H1 (cell line): ENCODE measurements around the gene PCDHGB5. TPM values are rescaled to one million over a fixed set of nuclear protein-coding genes. Genes with fewer than 3 reads are reported as not detected.

Experiments used
- SIN3A ChIP-seq, 2 experiments: IDR thresholded peaks in 1 of 2; conservative IDR thresholded peaks in 1 of 2; 2 replicates each; pipeline ENCODE4 v1.6.1; 2011 to 2012; ENCODE audit warnings: low read length in 2 of 2, improper control_type of control experiment in 1 of 2, low read depth in 1 of 2, mild to moderate bottlenecking in 1 of 2
- polyA plus RNA-seq, 7 experiments: library from polyadenylated mRNA; depleted of rRNA in 3 of 7; stranded (reverse) in 5 of 7; unstranded in 2 of 7; fragments of >200 nt in 5 of 7; fragments of 200-250 nt in 2 of 7; gene quantifications; 1 replicate in 5 of 7; 2 replicates in 1 of 7; 4 replicates in 1 of 7; pipeline versions ENCODE4 v1.2.1 to v1.2.3, GENCODE V29; 2011 to 2013; ENCODE audit warnings: missing spikeins in 2 of 7, mixed read lengths in 2 of 7
- total RNA-seq: library from RNA; stranded (reverse); fragmentation: NEBNext Ultra II Directional; extraction: Animal tissue kit (Norgen Biotek cat#: 25700); gene quantifications from 2 replicates; pipeline ENCODE4 v1.2.1, GENCODE V29; 2021
- TF ChIP-seq, protein P1 (sequence below): fragments of 300-600 bp; sonication (generic); IDR thresholded peaks from 2 replicates; pipeline ENCODE4 v1.7.1; 2012; ENCODE audit warnings: low read length, moderate library complexity, mild to moderate bottlenecking, inconsistent platforms; ENCODE audit not compliant: insufficient replicate concordance
- TF ChIP-seq, protein P2 (sequence below), 3 experiments: IDR thresholded peaks; 1 replicate in 2 of 3; 2 replicates in 1 of 3; pipeline versions ENCODE4 v1.5.1 to v1.6.1; 2011; ENCODE audit warnings: low read length in 3 of 3, mild to moderate bottlenecking in 3 of 3, inconsistent platforms in 2 of 3, low read depth in 1 of 3, moderate library complexity in 1 of 3; ENCODE audit not compliant: insufficient read depth in 1 of 3; ENCODE audit errors: control extremely low read depth in 1 of 3

The PCDHGB5 gene
- total and polyA plus RNA-seq, 2 of the 8 experiments (the other 6 are each of a cell fraction or from before 2014, with no cell fraction given), result 1.1 to 2.6 TPM

DNA sequence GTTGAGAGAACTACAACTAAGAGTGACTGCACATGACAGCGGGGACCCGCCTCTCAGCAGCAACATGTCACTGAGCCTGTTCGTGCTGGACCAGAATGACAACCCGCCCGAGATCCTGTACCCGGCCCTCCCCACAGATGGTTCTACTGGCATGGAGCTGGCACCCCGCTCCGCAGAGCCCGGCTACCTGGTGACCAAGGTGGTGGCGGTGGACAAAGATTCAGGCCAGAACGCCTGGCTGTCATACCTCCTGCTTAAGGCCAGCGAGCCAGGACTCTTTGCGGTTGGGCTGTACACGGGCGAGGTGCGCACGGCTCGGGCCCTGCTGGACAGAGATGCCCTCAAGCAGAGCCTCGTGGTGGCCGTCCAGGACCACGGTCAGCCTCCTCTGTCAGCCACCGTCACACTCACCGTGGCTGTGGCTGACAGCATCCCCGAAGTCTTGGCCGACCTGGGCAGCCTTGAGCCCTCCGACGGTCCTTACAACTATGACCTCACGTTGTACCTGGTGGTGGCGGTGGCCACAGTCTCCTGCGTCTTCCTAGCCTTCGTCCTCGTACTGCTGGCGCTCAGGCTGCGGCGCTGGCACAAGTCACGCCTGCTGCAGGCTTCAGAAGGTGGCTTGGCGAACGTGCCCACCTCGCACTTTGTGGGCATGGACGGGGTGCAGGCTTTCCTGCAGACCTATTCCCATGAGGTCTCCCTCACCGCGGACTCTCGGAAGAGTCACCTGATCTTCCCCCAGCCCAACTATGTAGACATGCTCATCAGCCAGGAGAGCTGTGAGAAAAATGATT lies 13.1 kb upstream of the PCDHGB5 start (continued):
- TF ChIP-seq, protein P1, sequence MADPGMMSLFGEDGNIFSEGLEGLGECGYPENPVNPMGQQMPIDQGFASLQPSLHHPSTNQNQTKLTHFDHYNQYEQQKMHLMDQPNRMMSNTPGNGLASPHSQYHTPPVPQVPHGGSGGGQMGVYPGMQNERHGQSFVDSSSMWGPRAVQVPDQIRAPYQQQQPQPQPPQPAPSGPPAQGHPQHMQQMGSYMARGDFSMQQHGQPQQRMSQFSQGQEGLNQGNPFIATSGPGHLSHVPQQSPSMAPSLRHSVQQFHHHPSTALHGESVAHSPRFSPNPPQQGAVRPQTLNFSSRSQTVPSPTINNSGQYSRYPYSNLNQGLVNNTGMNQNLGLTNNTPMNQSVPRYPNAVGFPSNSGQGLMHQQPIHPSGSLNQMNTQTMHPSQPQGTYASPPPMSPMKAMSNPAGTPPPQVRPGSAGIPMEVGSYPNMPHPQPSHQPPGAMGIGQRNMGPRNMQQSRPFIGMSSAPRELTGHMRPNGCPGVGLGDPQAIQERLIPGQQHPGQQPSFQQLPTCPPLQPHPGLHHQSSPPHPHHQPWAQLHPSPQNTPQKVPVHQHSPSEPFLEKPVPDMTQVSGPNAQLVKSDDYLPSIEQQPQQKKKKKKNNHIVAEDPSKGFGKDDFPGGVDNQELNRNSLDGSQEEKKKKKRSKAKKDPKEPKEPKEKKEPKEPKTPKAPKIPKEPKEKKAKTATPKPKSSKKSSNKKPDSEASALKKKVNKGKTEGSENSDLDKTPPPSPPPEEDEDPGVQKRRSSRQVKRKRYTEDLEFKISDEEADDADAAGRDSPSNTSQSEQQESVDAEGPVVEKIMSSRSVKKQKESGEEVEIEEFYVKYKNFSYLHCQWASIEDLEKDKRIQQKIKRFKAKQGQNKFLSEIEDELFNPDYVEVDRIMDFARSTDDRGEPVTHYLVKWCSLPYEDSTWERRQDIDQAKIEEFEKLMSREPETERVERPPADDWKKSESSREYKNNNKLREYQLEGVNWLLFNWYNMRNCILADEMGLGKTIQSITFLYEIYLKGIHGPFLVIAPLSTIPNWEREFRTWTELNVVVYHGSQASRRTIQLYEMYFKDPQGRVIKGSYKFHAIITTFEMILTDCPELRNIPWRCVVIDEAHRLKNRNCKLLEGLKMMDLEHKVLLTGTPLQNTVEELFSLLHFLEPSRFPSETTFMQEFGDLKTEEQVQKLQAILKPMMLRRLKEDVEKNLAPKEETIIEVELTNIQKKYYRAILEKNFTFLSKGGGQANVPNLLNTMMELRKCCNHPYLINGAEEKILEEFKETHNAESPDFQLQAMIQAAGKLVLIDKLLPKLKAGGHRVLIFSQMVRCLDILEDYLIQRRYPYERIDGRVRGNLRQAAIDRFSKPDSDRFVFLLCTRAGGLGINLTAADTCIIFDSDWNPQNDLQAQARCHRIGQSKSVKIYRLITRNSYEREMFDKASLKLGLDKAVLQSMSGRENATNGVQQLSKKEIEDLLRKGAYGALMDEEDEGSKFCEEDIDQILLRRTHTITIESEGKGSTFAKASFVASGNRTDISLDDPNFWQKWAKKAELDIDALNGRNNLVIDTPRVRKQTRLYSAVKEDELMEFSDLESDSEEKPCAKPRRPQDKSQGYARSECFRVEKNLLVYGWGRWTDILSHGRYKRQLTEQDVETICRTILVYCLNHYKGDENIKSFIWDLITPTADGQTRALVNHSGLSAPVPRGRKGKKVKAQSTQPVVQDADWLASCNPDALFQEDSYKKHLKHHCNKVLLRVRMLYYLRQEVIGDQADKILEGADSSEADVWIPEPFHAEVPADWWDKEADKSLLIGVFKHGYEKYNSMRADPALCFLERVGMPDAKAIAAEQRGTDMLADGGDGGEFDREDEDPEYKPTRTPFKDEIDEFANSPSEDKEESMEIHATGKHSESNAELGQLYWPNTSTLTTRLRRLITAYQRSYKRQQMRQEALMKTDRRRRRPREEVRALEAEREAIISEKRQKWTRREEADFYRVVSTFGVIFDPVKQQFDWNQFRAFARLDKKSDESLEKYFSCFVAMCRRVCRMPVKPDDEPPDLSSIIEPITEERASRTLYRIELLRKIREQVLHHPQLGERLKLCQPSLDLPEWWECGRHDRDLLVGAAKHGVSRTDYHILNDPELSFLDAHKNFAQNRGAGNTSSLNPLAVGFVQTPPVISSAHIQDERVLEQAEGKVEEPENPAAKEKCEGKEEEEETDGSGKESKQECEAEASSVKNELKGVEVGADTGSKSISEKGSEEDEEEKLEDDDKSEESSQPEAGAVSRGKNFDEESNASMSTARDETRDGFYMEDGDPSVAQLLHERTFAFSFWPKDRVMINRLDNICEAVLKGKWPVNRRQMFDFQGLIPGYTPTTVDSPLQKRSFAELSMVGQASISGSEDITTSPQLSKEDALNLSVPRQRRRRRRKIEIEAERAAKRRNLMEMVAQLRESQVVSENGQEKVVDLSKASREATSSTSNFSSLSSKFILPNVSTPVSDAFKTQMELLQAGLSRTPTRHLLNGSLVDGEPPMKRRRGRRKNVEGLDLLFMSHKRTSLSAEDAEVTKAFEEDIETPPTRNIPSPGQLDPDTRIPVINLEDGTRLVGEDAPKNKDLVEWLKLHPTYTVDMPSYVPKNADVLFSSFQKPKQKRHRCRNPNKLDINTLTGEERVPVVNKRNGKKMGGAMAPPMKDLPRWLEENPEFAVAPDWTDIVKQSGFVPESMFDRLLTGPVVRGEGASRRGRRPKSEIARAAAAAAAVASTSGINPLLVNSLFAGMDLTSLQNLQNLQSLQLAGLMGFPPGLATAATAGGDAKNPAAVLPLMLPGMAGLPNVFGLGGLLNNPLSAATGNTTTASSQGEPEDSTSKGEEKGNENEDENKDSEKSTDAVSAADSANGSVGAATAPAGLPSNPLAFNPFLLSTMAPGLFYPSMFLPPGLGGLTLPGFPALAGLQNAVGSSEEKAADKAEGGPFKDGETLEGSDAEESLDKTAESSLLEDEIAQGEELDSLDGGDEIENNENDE, result no peak
- TF ChIP-seq, protein P2, sequence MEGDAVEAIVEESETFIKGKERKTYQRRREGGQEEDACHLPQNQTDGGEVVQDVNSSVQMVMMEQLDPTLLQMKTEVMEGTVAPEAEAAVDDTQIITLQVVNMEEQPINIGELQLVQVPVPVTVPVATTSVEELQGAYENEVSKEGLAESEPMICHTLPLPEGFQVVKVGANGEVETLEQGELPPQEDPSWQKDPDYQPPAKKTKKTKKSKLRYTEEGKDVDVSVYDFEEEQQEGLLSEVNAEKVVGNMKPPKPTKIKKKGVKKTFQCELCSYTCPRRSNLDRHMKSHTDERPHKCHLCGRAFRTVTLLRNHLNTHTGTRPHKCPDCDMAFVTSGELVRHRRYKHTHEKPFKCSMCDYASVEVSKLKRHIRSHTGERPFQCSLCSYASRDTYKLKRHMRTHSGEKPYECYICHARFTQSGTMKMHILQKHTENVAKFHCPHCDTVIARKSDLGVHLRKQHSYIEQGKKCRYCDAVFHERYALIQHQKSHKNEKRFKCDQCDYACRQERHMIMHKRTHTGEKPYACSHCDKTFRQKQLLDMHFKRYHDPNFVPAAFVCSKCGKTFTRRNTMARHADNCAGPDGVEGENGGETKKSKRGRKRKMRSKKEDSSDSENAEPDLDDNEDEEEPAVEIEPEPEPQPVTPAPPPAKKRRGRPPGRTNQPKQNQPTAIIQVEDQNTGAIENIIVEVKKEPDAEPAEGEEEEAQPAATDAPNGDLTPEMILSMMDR (IDR thresholded peaks at IDR 0.05; ENCODE audit: control extremely low read depth in 1 of 3, insufficient read depth in 1 of 3, low read depth in 1 of 3, low read length in 3 of 3), result no peak
- no peak for TF ChIP-seq SIN3A (conservative IDR thresholded peaks at IDR 0.05 in 1 of 2, IDR thresholded peaks at IDR 0.05 in 1 of 2; ENCODE audit: low read depth in 1 of 2, low read length in 2 of 2)
- TF ChIP-seq, all 59 proteins: peak for 0
